RKO (cell line): ENCODE measurements around the gene AMPD1.

ENCODE experiments used
- DNase-seq: peaks from one replicate; pipeline ENCODE4 v3.0.0-alpha.2; 2016; ENCODE audit warnings: low spot score

The AMPD1 gene

DNA sequence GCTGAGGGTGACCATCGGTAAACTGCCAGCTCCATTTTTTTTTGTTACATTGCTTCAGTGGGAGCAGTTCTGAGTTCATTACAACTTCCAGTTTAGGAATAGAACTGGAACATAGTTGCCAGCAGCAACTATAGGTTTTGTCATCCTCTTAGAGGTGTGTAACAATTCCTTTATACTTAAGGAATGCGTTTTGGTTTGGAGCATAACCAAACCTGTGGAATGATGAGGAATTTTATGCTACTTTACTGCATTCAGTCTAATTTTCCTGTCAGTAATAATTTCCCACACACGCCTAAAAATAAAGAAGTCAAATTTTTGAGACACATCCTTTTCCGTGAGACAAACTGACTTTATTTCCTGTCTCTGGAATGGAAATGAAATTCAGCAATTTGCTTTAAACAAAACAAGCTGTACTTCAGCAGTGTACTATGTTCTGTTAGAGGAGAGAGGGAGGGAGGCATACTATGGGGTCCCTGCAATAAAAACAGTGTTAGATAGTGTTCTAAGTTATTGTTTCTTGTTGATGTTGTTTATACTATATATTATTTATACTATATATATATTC is 4.8 kb upstream of the AMPD1 start:
- DNase-seq: no peak

DNA sequence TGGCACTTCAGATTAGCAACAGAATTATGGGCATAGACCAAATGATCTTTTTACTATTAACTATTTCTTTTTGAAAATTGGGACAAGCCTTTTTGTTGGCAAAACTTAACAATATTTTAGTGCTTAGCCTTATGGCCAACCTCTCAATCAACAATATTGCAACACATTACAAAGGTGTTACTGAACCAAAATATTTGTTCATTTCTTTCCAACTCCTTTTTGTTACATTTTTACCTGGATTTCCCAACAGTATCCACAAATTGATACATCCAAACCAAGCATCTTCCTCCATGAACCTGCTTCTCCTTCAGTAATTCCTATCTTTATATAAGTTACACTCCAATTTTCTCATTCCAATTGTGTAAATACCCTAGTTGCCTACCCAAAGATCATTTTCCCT is 1.5 kb upstream of the AMPD1 start:
- no peak for DNase-seq

DNA sequence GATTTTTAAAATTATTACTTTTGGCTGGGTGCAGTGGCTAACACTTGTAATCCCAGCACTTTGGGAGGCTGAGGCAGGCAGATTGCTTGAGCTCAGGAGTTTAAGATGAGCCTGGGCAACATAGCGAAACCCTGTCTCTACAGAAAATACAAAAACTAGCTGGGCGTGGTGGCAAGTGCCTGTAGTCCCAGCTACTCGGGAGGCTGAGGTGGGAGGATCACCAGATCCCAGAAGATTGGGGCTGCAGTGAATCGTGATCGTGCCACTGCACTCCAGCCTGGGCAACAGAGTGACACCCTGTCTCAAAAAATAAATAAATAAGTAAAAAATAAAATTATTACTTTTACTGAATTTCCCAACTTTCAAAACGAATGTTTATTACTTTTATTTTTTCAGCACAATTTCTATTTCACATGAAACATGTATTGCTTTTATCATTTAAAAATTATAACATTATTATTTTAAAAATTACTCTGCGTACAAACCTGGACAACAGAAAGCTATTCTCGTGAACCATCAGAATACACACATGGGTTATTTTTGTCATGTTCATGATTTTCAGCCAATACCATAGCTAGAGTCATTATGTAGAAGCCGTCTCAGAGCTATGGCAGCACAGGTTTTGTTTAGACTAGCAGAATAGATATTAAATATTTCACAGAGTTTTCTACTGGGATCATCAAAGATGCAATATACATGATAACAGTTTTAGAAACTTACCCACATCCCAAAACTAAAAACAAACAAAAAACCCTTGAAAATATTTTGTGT is 621 bp downstream of the AMPD1 start:
- no peak for DNase-seq

DNA sequence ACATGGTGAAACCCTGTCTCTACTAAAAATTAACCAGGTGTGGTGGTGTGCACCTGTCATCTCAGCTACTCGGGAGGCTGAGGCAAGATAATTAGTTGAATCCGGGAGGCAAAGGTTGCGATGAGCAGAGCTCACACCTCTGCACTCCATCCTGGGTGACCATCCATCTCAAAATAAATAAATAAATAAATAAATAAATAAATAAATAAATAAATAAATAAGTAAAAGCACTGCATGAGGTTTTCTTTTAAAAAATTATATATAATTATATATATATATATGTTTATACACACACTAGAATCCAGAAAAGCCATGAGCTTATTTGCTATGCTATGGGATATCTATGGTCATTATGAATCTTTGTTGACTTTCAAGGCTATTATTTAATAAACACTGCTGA is 2.4 kb downstream of the AMPD1 start:
- DNase-seq: no peak

DNA sequence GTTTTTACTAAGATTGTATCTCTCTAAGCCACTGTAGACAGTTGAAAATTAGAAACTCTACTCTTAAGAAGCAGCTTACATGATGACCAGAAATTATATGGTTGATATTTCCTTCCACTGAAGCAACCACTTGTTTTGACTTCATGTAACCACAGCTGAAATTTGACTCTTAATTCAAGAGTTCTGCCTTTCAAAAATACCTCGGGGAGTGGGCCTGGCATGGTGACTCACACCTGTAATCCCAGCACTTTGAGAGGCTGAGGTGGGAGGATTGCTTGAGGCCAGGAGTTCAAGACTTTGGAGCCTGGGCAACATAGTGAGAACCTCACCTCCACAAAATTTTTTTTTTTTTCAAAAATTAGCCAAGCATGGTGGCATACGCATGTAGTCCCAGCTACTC is 4.3 kb downstream of the AMPD1 start:
- DNase-seq: no peak

DNA sequence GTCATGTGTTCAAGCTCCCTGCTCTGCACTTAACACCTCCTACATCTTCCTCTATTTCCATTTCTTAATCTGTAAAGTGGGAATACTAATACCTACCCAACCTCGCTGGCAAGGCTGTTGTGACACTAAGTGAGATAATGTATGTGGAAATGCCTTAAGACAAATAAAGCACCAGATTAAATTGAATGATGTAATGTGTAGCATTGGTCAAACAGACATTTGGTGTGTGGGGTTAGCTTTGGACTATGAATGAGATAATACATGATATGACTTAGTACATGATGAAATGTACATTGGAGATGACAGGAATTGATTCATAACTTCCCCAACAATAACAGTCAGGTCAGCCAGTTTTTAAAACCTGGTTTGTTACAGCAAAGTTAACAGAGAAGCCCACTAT is 5.2 kb downstream of the AMPD1 start:
- DNase-seq: no peak

DNA sequence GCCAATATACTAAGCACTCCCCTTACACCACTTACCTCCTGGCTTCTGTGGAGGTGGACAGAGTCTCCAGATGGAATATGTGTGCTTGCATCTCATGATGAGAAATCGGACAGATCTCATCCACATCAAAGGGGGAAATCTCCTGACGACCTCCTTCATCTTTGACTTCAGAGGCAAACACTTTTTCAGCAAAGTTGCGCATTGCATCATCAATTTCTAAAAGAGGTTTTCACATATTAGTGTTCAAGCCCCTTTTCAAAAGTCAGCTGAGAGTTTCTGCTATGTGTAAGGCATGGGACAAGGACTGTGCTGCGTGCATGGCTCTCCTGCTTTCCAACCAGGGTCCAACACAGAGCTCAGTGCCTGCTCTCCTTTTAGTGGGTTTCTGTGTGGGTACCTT is 6.8 kb downstream of the AMPD1 start:
- DNase-seq: no peak

DNA sequence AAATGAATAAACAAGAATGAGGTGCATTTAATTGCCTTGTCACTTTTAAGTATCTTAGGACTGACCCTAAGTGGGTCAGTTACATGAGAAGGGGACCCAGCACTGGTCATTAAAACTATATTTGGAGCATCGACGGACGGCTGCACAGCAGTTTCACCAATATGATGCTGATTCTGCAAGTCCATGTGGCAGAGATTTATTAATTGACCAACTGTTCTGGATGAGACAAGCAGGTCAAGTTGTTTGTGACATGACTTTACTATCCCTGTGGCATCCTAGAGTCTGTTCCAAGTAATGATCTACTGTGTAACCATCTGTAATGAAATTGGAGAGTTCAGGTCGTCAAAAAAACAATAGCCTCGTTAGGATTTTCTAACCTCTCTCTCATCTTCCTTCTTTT is 9.5 kb downstream of the AMPD1 start:
- no peak for DNase-seq

DNA sequence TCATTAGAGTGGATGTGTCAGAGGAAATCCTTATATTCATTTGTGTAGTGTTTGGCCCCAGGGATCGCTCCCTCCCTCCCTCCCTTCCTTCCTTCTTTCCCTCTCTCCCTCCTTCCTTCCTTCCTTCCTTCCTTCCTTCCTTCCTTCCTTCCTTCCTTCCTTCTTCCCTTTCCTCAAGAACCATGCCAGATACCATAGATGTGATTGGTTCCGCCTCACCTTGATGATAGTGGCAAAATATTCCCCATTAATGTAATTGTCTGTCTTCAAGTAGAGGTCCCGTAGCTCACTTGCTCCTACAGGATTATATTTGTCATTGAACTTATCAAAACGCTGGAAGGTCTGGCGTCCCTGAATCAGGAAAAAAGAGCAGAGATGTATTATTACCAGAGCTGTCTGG is 17.7 kb downstream of the AMPD1 start:
- no peak for DNase-seq

DNA sequence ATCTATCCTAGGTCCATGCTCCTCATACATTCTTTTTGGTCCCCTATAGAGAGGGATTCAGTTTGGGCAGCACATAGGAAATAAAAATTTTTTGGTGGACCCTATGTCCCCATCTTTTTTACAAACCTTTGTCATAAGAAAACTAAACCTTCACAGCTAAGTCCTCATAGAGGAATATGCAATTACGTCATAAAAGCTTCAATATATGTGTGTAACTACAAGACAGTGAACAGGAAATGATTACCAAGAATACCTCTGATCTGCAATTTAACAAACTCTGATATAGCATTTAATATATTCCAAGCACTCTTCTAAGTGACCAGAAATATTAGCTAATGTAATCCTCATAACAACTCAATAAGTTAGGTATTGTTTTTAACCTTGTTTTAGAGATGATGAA is 19.2 kb downstream of the AMPD1 start:
- no peak for DNase-seq

DNA sequence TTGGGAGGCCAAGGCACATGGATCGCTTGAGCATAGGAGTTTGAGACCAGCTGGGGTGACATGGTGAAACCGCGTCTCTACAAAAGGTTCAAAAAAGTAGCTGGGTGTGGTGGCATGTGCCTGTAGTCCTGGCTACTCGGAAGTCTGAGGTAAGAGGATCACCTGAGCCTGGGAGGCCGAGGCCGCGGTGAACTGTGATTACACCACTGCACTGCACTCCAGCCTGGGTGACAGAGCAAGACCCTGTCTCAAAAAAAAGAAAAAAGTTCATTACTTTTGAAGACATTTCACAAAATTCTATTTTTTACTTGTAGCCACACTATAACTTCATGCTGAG is 23.4 kb downstream of the AMPD1 start:
- no peak for DNase-seq

DNA sequence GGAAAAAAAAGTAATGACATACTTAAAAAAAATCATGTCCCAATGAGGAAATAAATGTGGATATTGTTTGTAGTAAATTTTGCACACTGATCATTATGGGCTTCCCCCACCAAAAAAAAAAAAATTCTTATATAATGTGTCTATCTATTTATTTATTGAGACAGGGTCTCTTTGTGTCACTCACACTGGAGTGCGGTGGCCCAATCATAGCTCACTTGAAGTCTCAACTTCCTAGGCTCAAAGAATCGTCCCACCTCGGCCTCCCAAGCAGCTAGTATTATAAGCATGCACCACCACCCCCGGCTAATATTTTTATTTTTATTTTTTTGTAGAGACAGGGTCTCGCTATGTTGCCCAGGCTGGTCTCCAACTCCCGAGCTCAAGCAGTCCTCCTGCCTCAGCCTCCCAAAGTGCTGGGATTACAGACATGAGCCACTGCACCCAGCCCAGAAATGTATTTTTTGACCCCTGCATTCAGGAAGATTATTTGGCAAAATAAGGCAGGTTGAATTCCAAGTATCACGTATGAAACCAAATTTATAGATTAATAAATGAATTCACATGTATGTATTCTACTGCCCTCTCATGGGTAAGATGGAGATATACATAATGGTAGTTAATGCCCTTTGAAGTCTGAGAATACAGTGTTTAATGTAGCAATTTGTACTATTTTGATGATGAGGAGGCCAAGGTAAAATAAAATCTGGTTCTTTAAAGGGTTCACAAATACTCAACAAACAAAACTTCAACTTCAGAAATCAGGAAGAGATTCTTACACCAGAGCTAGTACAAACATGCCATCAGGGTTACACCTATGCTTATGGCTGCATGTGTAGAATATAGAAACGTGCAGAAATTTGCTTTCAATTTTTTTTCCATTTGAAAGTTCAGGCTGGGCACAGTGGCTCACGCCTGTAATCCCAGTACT is 24.1 kb downstream of the AMPD1 start:
- peak; percentile 57 for DNase-seq

DNA sequence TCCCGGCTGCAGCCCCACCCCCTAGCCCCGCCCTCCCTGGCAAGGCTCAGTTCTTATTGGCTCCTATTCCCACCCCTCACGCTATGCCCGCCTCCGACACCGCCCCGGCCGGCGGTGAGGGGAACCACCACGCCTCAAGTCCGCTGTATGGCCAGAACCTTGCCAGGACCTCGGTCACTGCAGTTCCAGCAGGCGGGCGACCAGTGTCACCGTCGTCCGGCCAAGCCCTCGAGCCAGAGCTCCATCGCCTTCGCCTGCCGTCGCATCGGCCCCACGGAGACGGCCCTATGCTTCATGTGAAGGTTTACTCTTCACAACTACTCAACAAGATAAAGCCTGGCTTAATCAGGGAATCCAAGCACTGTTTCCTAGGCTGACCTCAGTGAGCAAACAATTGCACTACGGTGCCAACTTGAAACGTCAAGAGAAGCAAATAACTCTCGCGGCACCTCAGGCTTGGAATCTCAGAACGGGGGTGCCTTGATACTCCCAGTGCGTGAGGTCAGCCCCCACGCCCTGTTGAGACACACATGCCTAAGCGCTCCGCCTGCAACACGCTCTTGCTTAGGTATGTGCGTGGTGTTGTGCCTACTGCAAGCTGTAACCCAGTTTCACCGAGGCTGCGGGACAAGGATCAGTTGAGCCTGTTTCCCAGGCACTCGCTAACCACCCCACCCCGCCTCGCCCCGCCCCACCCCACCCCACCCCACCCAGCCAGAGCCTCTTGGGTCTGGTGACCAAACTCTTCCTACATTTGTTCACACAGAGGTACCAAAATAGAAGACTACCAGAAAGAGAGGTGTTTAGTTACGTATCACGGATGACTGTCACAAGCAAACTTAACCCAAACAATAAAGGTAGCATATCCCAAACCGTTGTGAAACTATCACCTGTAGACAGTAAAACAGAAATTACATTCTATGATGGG is 25.0 kb downstream of the AMPD1 start:
- peak; percentile 49 for DNase-seq

DNA sequence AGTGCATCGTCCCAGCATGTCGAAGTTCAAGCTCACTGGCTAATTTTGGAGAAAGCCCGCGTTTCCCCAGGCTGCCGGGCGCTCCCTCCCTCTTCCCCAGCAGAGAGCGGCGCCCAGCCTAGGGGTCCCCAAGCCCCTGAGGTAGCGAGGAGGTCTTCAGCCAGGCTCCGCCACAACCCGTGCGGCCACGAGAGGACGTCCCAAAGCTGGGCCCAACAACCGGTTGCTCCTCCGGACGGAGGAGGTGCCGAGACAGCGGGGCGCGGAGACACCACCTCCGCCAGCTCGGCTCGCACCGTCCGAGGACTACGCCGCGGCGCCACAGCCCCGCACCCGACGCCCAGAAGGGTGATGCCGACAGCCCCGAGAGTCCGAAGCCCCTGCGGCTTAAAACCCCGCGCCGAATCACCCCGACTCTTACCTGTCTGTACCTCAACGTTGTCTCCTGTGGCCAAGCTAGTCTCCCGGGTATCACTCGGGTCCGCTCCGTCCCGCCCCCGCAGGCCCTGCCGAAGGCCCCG is 25.7 kb downstream of the AMPD1 start, which contains the start of gene DENND2C:
Gene DENND2C, minus strand, starts transcription at position 488 of the 521 bp plus-strand sequence. CDS start 44,065 bp downstream, outside the sequence.
- no peak for DNase-seq

DNA sequence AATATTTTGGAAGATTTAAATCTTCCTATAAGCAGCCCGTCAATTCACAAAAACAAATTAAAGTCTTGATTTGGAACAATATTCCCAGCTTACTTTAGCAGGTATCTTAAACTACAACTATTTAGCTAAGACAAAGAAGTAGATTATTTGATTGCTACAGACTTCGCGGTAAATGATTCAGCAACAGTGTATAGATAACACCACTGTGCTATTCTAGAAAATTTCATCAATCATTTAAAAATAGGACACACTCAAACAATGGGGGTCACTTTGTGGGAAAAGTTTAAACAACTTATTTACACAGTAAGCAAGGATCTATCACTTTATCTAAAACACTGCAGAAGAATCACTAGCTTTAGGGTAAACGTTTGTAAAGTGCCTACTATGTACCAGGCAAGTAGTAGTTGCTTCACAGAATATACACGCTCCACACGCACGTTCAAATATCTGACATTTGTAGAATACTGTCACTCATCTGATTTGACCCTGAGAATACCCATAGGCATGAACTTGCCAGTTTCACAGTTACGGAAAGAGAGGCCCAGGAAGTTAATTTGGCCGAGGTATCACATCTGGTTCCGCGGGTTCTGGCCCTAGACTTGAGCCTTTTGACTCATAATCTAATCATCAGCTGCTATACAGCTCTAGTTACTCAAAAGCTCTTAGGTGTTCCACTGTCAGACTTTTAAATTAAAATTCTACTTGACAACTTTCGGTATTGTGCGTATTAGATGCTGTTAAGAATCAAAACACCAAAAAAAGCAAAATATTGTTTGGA is 26.4 kb downstream of the AMPD1 start:
- no peak for DNase-seq

DNA sequence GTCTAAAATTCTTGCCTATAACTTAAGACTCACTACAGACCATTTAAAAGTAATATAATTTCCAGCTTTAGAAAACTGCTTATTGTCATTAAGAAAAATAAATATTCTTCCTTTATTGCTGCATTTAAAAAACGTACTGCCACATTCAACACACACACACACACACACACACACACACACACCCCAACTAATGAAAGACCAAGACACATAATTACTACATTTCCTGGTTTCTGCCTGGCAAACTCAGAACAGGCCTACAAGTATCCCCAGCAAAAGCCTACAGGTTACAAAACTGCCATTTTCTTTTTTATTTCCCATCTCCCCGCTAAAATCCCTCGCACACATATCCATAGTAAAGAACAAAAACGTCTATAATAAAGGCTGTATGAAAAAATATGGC is 27.0 kb downstream of the AMPD1 start:
- DNase-seq: no peak

DNA sequence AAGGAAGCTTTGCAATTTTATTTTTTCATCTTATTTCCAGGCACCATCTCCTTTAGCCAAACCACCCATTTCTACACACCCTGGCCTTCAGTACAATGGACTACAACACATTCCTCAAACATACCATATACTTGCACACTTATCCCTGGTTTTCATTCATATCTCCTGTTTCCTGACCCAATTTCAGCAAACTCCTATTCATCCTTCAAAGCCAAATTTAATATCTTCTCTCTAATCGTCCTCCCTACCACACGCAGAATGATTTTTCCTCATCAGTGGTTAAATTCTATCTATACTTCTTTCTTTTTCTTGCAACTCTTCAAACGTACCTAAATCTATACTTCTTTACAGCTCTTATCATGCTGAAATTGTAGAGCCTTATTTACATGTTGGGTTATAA is 28.4 kb downstream of the AMPD1 start:
- DNase-seq: no peak

DNA sequence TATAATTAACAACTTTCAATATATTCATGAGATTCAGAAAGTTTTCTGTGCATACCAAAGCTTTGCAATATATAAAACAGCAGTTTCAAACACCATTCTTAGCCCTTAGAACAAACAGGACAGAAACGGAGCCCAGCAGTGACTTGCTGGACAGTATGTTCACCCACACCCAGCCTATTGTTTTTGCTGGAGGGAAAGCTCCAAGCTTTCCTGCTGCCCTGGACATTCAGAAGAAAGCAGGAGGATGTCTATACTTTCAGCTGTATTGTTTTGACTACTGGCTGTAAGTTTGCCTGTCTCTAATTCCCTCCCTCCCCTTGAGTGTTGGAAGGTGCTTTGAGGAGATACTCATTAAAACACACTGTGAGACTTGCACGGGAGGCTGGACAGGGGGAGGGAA is 35.1 kb downstream of the AMPD1 start:
- DNase-seq: no peak

DNA sequence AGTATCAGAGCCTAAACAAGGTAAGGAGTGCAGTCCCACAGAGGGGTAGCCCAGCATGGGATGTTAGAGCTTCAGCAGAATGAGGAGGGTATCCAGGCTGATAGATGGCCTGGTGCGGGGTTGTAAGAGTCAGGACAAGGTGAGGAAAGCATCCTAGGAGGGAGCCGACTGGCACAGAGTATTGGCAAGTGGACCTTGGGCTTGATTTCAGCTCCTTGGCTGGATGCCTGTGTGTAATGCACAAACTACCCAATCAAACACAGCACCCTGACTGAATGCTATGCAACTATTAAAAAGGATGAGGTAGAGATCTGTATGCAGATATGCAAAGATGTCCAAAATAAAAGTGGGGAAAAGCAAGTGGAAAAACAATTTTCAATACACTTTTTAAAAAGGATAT is 43.5 kb downstream of the AMPD1 start:
- DNase-seq: no peak

DNA sequence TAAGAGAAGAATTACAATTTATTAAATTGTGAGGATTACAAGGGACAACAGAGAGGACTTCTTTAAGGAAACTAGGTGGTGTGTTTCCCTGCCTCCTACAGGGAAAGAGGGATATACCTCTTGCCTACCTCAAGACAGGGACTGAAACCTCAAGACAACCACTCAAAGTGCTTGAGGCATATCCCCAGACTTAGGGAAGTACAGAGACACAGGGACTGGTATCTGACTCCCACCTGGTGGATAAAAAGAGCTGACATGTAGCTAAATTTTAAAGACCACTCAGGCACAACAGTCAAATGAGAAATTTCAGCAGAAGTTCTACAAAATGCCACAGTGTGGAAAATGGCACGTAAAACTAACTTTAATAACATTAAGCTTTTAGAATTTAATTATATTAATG is 46.8 kb downstream of the AMPD1 start:
- no peak for DNase-seq

DNA sequence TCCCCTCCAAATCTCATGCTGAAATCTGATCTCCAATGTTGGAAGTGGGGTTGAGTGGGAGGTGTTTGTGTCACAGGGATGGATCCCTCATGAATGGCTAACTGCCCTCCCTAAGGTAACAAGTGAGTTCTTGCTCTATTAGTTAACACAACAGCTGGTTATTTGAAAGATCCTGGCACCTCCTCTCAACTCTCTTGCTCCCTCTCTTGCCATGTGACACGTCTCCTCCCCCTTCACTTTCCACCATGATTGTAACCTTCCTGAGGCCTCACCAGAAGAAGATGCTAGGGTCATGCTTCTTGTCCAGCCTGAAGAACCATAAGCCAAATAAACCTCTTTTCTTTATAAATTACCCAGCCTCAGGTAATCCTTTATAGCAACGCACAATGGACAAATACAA is 54.0 kb downstream of the AMPD1 start:
- DNase-seq: no peak
